Esophagus (tissue), 2 donors: Measurements from ENCODE around the gene TESK2. TPM values are rescaled to one million over a fixed set of nuclear protein-coding genes. Genes with fewer than 3 reads are reported as not detected.

Source experiments
- H3K27ac ChIP-seq, 2 donors: one replicate each; pipeline ENCODE4 v1.5.1; 2013; ENCODE audit warnings: low read depth in 2 of 2, mild to moderate bottlenecking in 2 of 2, inconsistent platforms in 1 of 2, low read length in 1 of 2, moderate library complexity in 1 of 2
- H3K27me3 ChIP-seq, 2 donors: one replicate each; pipeline ENCODE4 v1.6.1; 2013; ENCODE audit warnings: low read length in 2 of 2, control low read depth in 1 of 2, mild to moderate bottlenecking in 1 of 2; ENCODE audit not compliant: insufficient read depth in 2 of 2, control insufficient read depth in 1 of 2
- H3K36me3 ChIP-seq, 2 donors: one replicate each; pipeline ENCODE4 v1.6.1; 2013; ENCODE audit warnings: low read length in 1 of 2; ENCODE audit not compliant: control insufficient read depth in 2 of 2, insufficient read depth in 2 of 2
- H3K4me1 ChIP-seq, 2 donors: one replicate each; pipeline ENCODE4 v1.6.1; 2013; ENCODE audit warnings: low read length in 1 of 2; ENCODE audit not compliant: control insufficient read depth in 2 of 2, insufficient read depth in 2 of 2
- H3K4me3 ChIP-seq, 2 donors: one replicate each; pipeline ENCODE4 v1.5.1; 2013; ENCODE audit warnings: low read length in 2 of 2, mild to moderate bottlenecking in 2 of 2, low read depth in 1 of 2, moderate library complexity in 1 of 2
- H3K9me3 ChIP-seq, 2 donors: one replicate each; pipeline ENCODE4 v1.6.1; 2013; ENCODE audit warnings: mild to moderate bottlenecking in 2 of 2, low read depth in 1 of 2, low read length in 1 of 2, moderate library complexity in 1 of 2; ENCODE audit not compliant: control insufficient read depth in 2 of 2, insufficient read depth in 1 of 2
- WGBS, 2 donors: extraction: QIAGEN DNeasy Blood & Tissue Kit; methylation state at CpG; one replicate each; pipeline ENCODE4 v1.1.7; 2013; 5-methylcytosine and 5-hydroxymethylcytosine counted together
- polyA plus RNA-seq, 2 donors: library from polyadenylated mRNA; stranded (reverse); fragments of 200-250 nt; gene quantifications; one replicate each; pipeline ENCODE4 v1.2.3, GENCODE V29; 2013
- donor health status: healthy with polysubstance abuse.
- donor health status: Bipolar disorder and iron deficiency.

The TESK2 gene
- polyA plus RNA-seq, 2 donors, result 4.0 to 4.3 TPM

DNA sequence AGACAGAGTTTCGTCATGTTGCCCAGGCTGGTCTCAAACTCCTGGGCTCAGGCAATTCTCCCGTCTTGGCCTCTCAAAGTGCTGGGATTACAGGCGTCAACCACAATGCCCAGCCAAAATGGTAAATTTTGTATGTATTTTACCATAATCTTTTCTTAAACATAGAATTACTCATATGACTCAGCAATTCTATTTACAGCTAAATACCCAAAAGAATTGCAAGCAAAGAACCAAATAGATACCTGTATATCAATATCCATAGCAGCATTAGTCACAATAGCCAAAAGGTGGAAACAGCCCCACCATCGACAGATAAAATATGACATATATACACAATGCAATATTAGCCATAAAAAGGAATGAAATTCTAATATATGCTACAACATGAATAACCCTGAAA, 36.5 kb downstream of the TESK2 start:
- Histone ChIP-seq H3K4me3 (no peak overlapping the region), H3K36me3 (peaks cover 0 to 2% of the 10 kb centered on the region in 2 donors), H3K9me3 (no peaks in the 10 kb centered on the region), H3K4me1 (no peaks in the 10 kb centered on the region), H3K27me3 (no peaks in the 10 kb centered on the region), H3K27ac (no peak overlapping the region)
- 84 to 94% methylated on average over 4 of the region's 4 CpGs for WGBS, 2 donors

DNA sequence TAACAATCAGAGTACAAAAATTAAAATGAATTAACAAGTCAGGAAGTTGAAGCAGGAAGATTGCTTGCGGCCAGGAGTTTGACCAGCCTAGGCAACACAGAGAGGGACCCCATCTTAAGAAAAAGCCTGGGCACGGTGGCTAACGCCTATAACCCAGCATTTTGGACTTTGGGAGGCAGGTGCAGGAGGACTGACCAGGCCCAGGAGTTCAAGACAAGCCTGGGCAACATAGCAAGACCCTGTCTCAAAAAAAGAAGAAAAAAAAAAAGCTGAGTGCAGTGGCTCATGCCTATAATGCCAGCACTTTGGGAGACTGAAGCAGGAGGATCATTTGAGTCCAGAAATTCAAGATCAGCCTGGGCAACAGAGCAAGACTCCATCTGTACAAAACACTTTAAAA, 38.5 kb downstream of the TESK2 start:
- WGBS, 2 donors, result 90 to 100% methylated on average over 3 of the region's 3 CpGs
- Histone ChIP-seq H3K9me3 (no peaks in the 10 kb centered on the region), H3K27ac (no peak overlapping the region), H3K36me3 (peaks cover 0 to 2% of the 10 kb centered on the region in 2 donors), H3K27me3 (no peaks in the 10 kb centered on the region), H3K4me3 (no peak overlapping the region), H3K4me1 (no peaks in the 10 kb centered on the region)

DNA sequence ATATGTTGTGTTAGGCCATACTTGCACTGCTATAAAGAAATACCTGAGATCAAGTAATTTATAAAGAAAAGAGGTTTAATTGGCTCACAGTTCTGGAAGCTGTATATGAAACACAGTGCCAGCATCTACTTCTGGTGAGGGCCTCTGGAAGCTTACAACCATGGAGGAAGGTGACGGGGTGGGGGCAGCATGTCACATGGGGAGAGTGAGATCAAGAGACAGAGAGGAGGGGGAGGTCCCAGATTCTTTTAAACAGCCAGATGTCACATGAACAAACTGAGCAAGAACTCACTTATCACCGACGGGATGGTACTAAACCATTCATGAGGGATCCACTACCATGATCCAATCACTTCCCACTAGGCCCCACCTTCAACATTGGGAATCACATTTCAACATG, 42.6 kb downstream of the TESK2 start:
- H3K36me3 ChIP-seq, result peaks cover 0 to 2% of the 10 kb centered on the region in 2 donors
- H3K4me1 ChIP-seq, result no peaks in the 10 kb centered on the region
- H3K27ac ChIP-seq, result no peak overlapping the region
- H3K9me3 ChIP-seq, result no peaks in the 10 kb centered on the region
- no peak overlapping the region for H3K4me3 ChIP-seq
- H3K27me3 ChIP-seq, result no peaks in the 10 kb centered on the region
- 100% methylated on average over 3 of the region's 3 CpGs for WGBS, 2 donors

DNA sequence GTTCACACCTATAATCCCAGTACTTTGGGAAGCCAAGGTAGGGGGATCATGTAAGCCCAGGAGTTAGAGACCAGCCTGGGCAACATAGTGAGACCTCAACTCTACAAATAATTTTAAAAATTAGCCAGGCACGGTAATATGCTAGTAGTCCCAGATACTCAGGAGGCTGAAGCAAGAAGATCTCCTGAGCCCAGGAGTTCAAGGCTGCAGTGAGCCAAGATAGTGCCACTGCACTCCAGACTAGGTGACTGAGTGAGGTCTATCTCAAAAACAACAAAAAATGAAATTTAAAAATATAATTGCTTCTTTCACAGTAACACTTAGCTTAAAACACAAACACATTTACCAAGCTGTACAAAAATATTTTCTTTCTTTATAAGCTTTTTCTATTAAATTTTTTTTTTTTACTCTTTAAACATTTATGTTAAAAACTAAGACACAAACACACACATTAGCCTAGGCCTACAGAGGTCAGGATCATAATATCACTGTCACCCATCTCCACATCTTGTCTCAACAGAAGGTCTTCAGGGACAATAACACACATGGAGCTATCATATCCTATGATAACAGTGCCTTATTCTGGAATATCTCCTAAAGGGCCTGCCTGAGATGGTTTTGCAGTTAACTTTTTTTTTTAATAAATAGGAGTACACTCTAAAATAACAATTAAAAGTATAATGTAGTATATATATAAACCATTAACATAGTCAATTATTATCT, 43.9 kb downstream of the TESK2 start:
- Histone ChIP-seq H3K36me3 (no peaks in the 10 kb centered on the region), H3K4me3 (no peak overlapping the region), H3K4me1 (no peaks in the 10 kb centered on the region), H3K27ac (no peak overlapping the region), H3K27me3 (no peaks in the 10 kb centered on the region), H3K9me3 (no peaks in the 10 kb centered on the region)
- WGBS, 2 donors, result 71 to 89% methylated on average over 1 of the region's 1 CpG

DNA sequence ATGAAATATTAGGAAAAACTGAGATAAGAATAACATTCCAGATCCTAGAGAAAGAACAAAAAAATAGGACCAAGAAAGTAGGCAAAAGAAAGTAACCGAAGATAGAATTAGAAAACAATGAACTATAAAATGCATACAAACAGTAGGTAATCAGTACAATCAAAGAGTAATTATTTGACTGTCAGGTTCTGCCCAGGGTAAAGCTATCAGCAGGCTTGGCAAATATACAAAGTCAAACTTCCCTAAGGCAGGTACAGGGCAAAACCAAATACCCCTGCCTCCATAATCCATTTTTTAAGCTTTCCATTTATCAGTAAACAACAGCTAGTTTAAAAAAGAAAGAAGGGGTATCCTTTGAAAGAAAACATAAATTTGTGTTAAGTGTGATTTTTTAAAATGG, 44.4 kb downstream of the TESK2 start:
- H3K27ac ChIP-seq, result no peak overlapping the region
- H3K9me3 ChIP-seq, result no peaks in the 10 kb centered on the region
- no peaks in the 10 kb centered on the region for H3K27me3 ChIP-seq
- 56 to 66% methylated on average over 1 of the region's 1 CpG for WGBS, 2 donors
- H3K36me3 ChIP-seq, result no peaks in the 10 kb centered on the region
- H3K4me3 ChIP-seq, result no peak overlapping the region
- no peaks in the 10 kb centered on the region for H3K4me1 ChIP-seq

DNA sequence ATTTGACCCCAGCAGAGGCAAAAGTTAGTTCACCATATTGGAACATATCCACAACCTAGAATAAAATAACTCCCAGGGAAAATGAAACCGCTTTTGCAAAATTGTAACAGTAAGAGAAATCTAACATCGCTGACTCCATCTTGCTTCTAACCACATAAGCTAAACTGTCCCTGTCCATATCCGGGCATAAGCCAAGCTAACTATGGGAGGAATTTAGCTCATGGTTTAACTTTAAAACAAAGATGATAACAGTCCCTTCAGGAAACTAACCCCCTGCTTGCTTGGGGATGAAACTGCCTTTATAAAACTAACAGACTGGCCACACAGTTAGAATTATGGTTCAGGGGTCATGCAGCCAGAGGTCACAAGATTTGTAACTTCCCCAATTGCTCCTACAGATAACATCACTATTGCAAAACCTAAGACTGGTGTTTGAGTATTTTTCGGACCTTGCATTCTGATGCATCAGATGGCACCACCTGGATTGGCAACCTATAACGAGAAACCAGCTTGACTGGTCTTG, 46.3 kb downstream of the TESK2 start:
- no peaks in the 10 kb centered on the region for H3K27me3 ChIP-seq
- H3K36me3 ChIP-seq, result no peaks in the 10 kb centered on the region
- WGBS, 2 donors, result 84 to 85% methylated on average over 5 of the region's 5 CpGs
- no peaks in the 10 kb centered on the region for H3K4me1 ChIP-seq
- H3K9me3 ChIP-seq, result no peaks in the 10 kb centered on the region
- no peak overlapping the region for H3K27ac ChIP-seq
- no peak overlapping the region for H3K4me3 ChIP-seq

DNA sequence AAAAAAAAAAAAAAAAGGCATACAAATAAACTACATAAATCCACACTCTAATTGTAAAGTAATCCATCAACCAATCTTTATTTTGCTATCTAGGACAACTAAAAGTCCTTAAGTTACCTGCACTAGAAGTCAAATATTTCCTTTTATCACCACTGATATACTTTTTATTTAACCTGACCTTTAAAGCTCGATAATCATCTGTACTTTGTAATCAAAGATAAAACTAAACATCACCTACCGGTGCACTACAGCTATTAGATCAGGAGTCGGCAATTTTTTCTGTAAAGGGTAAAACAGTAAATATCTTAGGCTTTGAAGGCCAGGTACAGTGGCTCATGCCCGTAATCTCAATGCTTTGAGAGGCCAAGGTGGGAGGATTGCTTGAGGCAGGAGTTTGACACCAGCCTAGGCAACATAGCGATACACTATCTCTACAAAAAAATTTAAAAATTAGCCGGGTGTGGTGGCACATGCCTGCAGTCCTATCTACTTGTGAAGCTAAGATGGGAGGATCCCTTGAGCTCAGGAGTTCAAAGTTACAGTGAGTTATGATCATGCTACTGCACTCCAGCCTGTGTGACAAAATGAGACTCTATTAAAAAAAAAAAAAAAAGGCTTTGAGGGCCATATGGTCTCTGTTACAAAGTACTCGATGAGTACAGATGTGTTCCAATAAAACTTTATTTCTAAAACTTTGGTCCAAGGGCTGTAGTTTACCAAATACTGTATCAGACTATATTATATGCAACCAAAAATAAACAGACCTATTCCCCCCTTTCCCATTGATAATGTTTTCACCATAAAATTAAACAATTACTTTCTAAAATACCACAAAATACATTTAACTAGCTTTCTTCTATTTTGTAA, 47.1 kb downstream of the TESK2 start:
- no peaks in the 10 kb centered on the region for H3K4me1 ChIP-seq
- WGBS, 2 donors, result 76 to 92% methylated on average over 7 of the region's 7 CpGs
- H3K27ac ChIP-seq, result no peak overlapping the region

DNA sequence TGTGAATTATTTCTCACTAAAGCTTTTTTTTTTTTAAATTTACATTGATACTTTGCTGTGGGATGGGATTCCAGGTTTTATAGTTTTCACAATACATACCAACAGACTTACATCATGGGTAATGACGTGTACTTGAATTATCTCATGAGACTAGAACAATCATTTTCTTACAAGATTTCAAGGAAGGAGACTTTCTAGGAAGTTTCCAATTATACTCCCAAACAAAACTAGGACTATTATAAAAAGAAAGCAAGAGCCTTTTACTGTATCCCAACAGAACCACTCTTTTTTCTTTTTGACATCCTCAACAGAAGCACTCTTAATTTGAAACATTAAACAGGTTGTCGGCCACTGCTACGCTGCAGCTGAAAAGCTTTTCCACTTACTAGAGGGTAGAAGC, 48.7 kb downstream of the TESK2 start:
- Histone ChIP-seq H3K9me3 (no peaks in the 10 kb centered on the region), H3K4me1 (no peaks in the 10 kb centered on the region), H3K4me3 (no peak overlapping the region), H3K27ac (no peak overlapping the region), H3K36me3 (no peaks in the 10 kb centered on the region), H3K27me3 (no peaks in the 10 kb centered on the region)
- 56 to 78% methylated on average over 3 of the region's 3 CpGs for WGBS, 2 donors

More for the DNA sequence above, 47.1 kb downstream of the TESK2 start:
- Histone ChIP-seq H3K9me3 (no peaks in the 10 kb centered on the region), H3K27me3 (no peaks in the 10 kb centered on the region), H3K36me3 (no peaks in the 10 kb centered on the region), H3K4me3 (no peak overlapping the region)

DNA sequence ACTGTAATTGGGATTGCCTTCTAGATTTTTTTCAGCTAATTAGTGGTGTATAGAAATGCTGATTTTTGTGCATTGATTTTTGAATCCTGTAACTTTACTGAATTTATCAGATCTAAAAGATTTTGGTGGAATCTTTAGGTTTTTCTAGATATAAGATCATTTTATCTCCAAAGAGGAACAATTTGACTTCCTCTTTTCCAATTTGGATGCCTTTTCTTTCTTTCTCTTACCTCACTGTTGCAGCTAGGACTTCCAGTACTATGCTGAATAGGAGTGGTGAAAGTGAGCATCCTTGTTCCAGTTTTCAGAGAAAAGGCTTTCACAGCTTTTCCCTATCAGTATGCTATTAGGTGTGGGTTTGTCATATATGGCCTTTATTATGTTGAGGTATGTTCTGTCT, 53.6 kb downstream of the TESK2 start:
- Histone ChIP-seq H3K27me3 (no peaks in the 10 kb centered on the region), H3K9me3 (no peaks in the 10 kb centered on the region), H3K27ac (no peak overlapping the region)

More for the DNA sequence above, 53.6 kb downstream of the TESK2 start:
- Histone ChIP-seq H3K4me1 (no peaks in the 10 kb centered on the region), H3K4me3 (no peak overlapping the region), H3K36me3 (no peaks in the 10 kb centered on the region)
